Neural cell (in vitro differentiated cells): Measurements from ENCODE around the gene PCDHA7.
"Not testable (repeated sequence)": the region's sequence is repeated elsewhere in the genome, so short reads cannot be mapped to it uniquely, and the experiment has no call there.

ENCODE experiments used
- EP300 ChIP-seq: fragments of 450-650 bp; conservative IDR thresholded peaks from 2 replicates; pipeline ENCODE4 v1.6.1; 2014; ENCODE audit warnings: antibody characterized with exemption, mild to moderate bottlenecking, moderate library complexity; ENCODE audit not compliant: poor library complexity, severe bottlenecking
- EZH2 ChIP-seq: fragments of 200-600, 300-800 bp; shearing (Covaris generic), sonication (generic); IDR thresholded peaks from 2 replicates; pipeline ENCODE4 v1.6.1; 2014; ENCODE audit warnings: antibody characterized with exemption, low read length, borderline replicate concordance, mild to moderate bottlenecking; ENCODE audit not compliant: insufficient read depth, poor library complexity, severe bottlenecking
- POLR2AphosphoS5 ChIP-seq: IDR thresholded peaks from 2 replicates; pipeline ENCODE4 v1.6.1; 2012
- RAD21 ChIP-seq: fragments of 450-650 bp; conservative IDR thresholded peaks from 2 replicates; pipeline ENCODE4 v1.6.1; 2014; ENCODE audit warnings: antibody characterized with exemption, mild to moderate bottlenecking, moderate library complexity
- SMC3 ChIP-seq: fragments of 450-650 bp; conservative IDR thresholded peaks from 2 replicates; pipeline ENCODE4 v1.6.1; 2014; ENCODE audit warnings: antibody characterized with exemption, mild to moderate bottlenecking, moderate library complexity; ENCODE audit not compliant: poor library complexity
- TAF1 ChIP-seq: IDR thresholded peaks from 2 replicates; pipeline ENCODE4 v1.6.1; 2012; ENCODE audit warnings: low read depth
- TF ChIP-seq, protein P1 (sequence below): fragments of 450-650 bp; IDR thresholded peaks from 2 replicates; pipeline ENCODE4 v1.5.1; 2014; ENCODE audit warnings: antibody characterized with exemption, mild to moderate bottlenecking, moderate library complexity; ENCODE audit not compliant: poor library complexity, severe bottlenecking
- TF ChIP-seq, protein P2 (sequence below): IDR thresholded peaks from 2 replicates; pipeline ENCODE4 v1.6.1; 2012; ENCODE audit warnings: borderline replicate concordance

DNA sequence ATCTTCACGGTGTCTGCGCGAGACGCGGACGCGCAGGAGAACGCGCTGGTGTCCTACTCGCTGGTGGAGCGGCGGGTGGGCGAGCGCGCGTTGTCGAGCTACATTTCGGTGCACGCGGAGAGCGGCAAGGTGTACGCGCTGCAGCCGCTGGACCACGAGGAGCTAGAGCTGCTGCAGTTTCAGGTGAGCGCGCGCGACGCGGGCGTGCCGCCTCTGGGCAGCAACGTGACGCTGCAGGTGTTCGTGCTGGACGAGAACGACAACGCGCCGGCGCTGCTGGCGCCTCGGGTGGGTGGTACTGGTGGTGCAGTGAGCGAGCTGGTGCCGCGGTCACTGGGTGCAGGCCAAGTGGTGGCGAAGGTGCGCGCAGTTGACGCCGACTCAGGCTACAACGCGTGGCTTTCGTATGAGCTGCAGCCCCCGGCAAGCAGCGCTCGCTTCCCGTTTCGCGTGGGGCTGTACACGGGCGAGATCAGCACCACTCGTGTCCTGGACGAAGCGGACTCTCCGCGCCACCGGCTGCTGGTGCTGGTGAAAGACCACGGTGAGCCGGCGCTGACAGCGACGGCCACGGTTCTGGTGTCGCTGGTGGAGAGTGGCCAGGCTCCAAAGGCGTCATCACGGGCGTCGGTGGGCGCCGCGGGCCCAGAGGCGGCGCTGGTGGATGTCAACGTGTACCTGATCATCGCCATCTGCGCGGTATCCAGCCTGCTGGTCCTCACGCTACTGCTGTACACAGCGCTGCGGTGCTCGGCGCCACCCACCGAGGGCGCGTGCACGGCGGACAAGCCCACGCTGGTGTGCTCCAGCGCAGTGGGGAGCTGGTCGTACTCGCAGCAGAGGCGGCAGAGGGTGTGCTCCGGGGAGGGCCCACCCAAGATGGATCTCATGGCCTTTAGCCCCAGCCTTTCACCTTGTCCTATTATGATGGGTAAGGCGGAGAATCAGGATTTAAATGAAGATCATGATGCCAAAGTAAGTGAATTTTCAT lies 4.3 kb upstream of the PCDHA7 start:
- TF ChIP-seq, protein P1, sequence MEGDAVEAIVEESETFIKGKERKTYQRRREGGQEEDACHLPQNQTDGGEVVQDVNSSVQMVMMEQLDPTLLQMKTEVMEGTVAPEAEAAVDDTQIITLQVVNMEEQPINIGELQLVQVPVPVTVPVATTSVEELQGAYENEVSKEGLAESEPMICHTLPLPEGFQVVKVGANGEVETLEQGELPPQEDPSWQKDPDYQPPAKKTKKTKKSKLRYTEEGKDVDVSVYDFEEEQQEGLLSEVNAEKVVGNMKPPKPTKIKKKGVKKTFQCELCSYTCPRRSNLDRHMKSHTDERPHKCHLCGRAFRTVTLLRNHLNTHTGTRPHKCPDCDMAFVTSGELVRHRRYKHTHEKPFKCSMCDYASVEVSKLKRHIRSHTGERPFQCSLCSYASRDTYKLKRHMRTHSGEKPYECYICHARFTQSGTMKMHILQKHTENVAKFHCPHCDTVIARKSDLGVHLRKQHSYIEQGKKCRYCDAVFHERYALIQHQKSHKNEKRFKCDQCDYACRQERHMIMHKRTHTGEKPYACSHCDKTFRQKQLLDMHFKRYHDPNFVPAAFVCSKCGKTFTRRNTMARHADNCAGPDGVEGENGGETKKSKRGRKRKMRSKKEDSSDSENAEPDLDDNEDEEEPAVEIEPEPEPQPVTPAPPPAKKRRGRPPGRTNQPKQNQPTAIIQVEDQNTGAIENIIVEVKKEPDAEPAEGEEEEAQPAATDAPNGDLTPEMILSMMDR: not testable (repeated sequence)
- TF ChIP-seq POLR2AphosphoS5, EZH2, RAD21, SMC3, TAF1, EP300: not testable (repeated sequence)
- TF ChIP-seq, protein P2, sequence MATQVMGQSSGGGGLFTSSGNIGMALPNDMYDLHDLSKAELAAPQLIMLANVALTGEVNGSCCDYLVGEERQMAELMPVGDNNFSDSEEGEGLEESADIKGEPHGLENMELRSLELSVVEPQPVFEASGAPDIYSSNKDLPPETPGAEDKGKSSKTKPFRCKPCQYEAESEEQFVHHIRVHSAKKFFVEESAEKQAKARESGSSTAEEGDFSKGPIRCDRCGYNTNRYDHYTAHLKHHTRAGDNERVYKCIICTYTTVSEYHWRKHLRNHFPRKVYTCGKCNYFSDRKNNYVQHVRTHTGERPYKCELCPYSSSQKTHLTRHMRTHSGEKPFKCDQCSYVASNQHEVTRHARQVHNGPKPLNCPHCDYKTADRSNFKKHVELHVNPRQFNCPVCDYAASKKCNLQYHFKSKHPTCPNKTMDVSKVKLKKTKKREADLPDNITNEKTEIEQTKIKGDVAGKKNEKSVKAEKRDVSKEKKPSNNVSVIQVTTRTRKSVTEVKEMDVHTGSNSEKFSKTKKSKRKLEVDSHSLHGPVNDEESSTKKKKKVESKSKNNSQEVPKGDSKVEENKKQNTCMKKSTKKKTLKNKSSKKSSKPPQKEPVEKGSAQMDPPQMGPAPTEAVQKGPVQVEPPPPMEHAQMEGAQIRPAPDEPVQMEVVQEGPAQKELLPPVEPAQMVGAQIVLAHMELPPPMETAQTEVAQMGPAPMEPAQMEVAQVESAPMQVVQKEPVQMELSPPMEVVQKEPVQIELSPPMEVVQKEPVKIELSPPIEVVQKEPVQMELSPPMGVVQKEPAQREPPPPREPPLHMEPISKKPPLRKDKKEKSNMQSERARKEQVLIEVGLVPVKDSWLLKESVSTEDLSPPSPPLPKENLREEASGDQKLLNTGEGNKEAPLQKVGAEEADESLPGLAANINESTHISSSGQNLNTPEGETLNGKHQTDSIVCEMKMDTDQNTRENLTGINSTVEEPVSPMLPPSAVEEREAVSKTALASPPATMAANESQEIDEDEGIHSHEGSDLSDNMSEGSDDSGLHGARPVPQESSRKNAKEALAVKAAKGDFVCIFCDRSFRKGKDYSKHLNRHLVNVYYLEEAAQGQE: not testable (repeated sequence)
